ENCODE results near the gene C2orf49.

C2orf49 gene

GRCh38 chr2:105388971-105389381 is 51.6 kb downstream of the C2orf49 start:
- TF ChIP-seq, protein P1, sequence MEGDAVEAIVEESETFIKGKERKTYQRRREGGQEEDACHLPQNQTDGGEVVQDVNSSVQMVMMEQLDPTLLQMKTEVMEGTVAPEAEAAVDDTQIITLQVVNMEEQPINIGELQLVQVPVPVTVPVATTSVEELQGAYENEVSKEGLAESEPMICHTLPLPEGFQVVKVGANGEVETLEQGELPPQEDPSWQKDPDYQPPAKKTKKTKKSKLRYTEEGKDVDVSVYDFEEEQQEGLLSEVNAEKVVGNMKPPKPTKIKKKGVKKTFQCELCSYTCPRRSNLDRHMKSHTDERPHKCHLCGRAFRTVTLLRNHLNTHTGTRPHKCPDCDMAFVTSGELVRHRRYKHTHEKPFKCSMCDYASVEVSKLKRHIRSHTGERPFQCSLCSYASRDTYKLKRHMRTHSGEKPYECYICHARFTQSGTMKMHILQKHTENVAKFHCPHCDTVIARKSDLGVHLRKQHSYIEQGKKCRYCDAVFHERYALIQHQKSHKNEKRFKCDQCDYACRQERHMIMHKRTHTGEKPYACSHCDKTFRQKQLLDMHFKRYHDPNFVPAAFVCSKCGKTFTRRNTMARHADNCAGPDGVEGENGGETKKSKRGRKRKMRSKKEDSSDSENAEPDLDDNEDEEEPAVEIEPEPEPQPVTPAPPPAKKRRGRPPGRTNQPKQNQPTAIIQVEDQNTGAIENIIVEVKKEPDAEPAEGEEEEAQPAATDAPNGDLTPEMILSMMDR (IDR thresholded peaks at IDR 0.05; ENCODE audit: extremely low read depth, insufficient read depth, missing control alignments): no peak
- in situ Hi-C loops (cut with MboI; ENCODE audit: low pct_unique_long_range_greater_than_20kb, low sequenced_read_pairs, unreplicated experiment): loop anchor here (10.0 kb wide), 1 partner anchor 146 kb away; no protein-coding TSS in a partner anchor
- DNase-seq (ENCODE audit: low spot score): no peak

DNA sequence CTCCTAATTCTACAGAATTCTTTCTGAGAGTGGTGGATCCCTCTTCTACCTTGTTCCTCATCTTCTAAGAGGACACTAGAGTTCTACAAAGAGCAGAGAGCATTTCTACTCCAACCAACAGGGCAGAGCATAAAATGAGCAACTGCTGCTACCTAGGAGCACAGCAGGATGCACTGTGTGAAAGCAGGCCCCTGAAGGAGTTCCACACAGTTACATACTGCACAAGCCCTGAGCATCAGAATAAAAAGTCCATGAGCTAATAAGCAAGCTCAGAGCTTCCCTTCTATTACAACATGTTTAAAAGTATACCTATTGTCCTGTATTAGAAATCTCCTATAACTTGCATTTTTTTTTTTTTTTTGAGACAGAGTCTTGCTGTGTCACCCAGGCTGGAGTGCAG is 53.1 kb downstream of the C2orf49 start:
- in situ Hi-C loops (cut with MboI; ENCODE audit: low pct_unique_long_range_greater_than_20kb, low sequenced_read_pairs, unreplicated experiment): no loop called here
- TF ChIP-seq, protein P1 (IDR thresholded peaks at IDR 0.05; ENCODE audit: extremely low read depth, insufficient read depth, missing control alignments): no peak
- DNase-seq (ENCODE audit: low spot score): no peak

GRCh38 chr2:105391058-105391627 is 53.8 kb downstream of the C2orf49 start:
- no peak for DNase-seq (ENCODE audit: low spot score)
- in situ Hi-C loops (cut with MboI; ENCODE audit: low pct_unique_long_range_greater_than_20kb, low sequenced_read_pairs, unreplicated experiment): no loop called here
- TF ChIP-seq, protein P1 (IDR thresholded peaks at IDR 0.05; ENCODE audit: extremely low read depth, insufficient read depth, missing control alignments): no peak

DNA sequence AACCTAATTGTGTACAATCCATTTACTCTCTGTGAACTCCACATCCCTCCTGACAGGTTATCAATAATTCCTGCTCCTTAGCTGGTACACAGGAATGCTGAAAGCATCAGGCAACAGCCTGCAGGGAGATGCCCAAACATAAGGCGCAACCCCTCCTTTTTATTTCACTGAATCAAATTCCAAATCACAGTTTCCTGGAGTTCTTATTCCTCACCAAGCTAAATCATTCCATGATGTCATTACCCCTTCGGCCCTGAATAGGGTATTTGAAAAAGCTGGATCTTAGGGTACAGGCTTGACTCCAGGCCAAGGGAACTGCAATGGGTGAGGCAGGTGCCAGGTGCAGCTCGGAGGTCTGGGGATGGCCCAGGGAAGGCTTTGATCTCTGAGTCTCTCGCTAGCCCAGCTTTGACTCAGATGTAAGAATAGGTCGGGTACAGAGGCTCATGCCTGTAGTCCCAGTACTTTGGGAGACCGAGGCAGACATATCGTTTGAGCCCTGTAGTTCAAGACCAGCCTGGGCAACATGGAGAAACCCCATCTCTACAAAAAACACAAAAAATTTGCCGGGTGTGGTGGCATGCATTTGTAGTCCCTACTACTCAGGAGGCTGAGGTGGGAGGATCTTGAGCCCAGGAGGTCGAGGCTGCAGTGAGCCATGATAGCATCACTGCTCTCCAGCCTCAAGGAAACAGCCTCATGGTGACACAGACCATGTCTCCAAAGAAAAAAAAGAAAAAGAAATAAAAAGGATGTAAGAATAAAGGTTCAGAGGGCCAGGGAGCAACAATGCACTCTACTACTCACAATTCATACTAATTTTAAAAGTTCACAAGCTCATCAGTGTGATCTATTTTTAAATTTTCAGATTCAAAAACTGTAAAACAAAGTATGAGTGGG is 54.7 kb downstream of the C2orf49 start:
- DNase-seq (ENCODE audit: low spot score): no peak
- TF ChIP-seq, protein P1 (IDR thresholded peaks at IDR 0.05; ENCODE audit: extremely low read depth, insufficient read depth, missing control alignments): no peak
- in situ Hi-C loops (cut with MboI; ENCODE audit: low pct_unique_long_range_greater_than_20kb, low sequenced_read_pairs, unreplicated experiment): no loop called here

DNA sequence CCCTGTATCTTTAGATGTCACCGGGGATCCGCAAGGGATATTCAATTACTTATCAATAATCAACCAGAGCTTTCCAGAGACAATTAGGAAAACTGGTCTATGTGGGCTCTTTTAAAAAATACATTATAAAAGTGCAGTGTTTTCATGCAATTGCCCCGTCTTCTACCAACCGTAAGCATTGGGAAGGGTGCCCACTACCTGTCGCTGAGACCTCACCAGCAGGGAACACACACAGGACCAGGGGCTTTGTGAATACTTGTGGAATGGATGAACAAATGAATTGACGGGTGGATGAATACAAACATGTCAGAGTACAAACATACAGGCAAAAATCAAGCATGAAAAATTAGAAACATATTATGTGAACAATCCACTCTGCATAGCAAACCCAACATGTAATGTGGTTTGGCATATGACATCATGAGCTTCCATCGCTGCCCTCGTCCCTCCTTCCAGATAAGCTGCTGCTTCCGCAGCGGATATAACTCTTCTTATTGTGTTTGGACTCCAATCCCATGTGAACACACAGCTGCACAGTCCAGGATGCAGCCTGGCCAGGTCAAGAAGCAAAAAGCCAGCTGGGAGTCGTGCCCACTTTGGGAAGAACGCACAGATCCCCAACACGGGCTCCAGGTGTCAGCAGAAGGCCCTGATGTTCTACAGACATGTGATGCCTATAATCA is 56.2 kb downstream of the C2orf49 start:
- no peak for DNase-seq (ENCODE audit: low spot score)
- TF ChIP-seq, protein P1 (IDR thresholded peaks at IDR 0.05; ENCODE audit: extremely low read depth, insufficient read depth, missing control alignments): no peak
- in situ Hi-C loops (cut with MboI; ENCODE audit: low pct_unique_long_range_greater_than_20kb, low sequenced_read_pairs, unreplicated experiment): no loop called here

- in situ Hi-C loops (cut with MboI; ENCODE audit: low pct_unique_long_range_greater_than_20kb, low sequenced_read_pairs, unreplicated experiment): no loop called here
- TF ChIP-seq, protein P1 (IDR thresholded peaks at IDR 0.05; ENCODE audit: extremely low read depth, insufficient read depth, missing control alignments): no peak
- DNase-seq (ENCODE audit: low spot score): no peak
These were observed 57.7 kb downstream of the C2orf49 start for GRCh38 chr2:105394951-105395611.
